ENCODE results near the gene COQ10A. TPM values are rescaled to one million over a fixed set of nuclear protein-coding genes. Genes with fewer than 3 reads are reported as not detected.

The COQ10A gene
- total and polyA plus RNA-seq, 12 donors = 55.5 to 258 (median 147) TPM

GRCh38 chr12:56308714-56309113 lies 42.0 kb downstream of the COQ10A start:
- Histone ChIP-seq H3K9me3 (no peaks in the 10 kb centered on the region), H3K4me1 (no peaks in the 10 kb centered on the region), H3K27me3 (no peaks in the 10 kb centered on the region), H3K36me3 (peaks cover 0 to 100% (median 28%) of the 10 kb centered on the region in 9 donors), H3K27ac (no peak overlapping the region), H3K4me3 (no peak overlapping the region)
- ATAC-seq (no peak), DNase-seq (no peak)
- 95 to 97% methylated on average over 3 of the region's 3 CpGs for WGBS, 2 donors
- intact Hi-C loops (cut with DNase I) = no loop called here
- TF ChIP-seq, protein P1, sequence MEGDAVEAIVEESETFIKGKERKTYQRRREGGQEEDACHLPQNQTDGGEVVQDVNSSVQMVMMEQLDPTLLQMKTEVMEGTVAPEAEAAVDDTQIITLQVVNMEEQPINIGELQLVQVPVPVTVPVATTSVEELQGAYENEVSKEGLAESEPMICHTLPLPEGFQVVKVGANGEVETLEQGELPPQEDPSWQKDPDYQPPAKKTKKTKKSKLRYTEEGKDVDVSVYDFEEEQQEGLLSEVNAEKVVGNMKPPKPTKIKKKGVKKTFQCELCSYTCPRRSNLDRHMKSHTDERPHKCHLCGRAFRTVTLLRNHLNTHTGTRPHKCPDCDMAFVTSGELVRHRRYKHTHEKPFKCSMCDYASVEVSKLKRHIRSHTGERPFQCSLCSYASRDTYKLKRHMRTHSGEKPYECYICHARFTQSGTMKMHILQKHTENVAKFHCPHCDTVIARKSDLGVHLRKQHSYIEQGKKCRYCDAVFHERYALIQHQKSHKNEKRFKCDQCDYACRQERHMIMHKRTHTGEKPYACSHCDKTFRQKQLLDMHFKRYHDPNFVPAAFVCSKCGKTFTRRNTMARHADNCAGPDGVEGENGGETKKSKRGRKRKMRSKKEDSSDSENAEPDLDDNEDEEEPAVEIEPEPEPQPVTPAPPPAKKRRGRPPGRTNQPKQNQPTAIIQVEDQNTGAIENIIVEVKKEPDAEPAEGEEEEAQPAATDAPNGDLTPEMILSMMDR (IDR thresholded peaks at IDR 0.05) = no peak

GRCh38 chr12:56311003-56311402 lies 44.3 kb downstream of the COQ10A start:
- TF ChIP-seq, protein P1 (IDR thresholded peaks at IDR 0.05) = no peak
- Histone ChIP-seq H3K4me3 (no peak overlapping the region), H3K9me3 (no peaks in the 10 kb centered on the region), H3K27ac (no peak overlapping the region), H3K4me1 (peaks cover 7 to 15% (median 11%) of the 10 kb centered on the region in 9 donors), H3K27me3 (no peaks in the 10 kb centered on the region), H3K36me3 (peaks cover 0 to 88% (median 28%) of the 10 kb centered on the region in 9 donors)
- DNase-seq (no peak), ATAC-seq (no peak)
- 93 to 95% methylated on average over 12 of the region's 12 CpGs for WGBS, 2 donors
- intact Hi-C loops (cut with DNase I) = loop anchor here in 4 of 10 donors (10.0 kb wide), 1 partner anchor 154 kb away; the partner anchor contains the start of gene SPRYD4 (in 4 of the 4)

DNA sequence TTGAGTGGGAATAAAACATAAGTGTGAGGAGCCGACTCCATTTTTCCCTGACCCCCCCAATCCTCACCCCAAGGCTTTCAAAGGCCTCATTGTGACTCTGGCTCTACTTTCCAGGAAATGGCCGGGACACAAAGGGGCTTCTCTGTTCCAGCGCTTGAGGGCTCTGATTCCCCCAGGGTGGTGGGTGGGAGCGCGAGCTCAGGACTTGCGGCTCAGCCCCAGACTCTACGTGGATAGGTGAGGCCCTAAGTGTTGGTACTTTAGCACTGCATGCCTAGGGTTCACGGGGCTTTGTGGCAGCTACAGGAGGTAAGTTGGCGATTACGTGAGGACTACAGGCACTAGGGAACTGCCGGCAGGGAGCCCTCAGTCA lies 48.5 kb downstream of the COQ10A start:
- Histone ChIP-seq H3K36me3 (peaks cover 0 to 74% (median 38%) of the 10 kb centered on the region in 9 donors), H3K4me3 (peak overlapping the region; percentile 61 to 99 (median 94)), H3K27me3 (no peaks in the 10 kb centered on the region), H3K9me3 (no peaks in the 10 kb centered on the region), H3K4me1 (peaks cover 7 to 23% (median 16%) of the 10 kb centered on the region in 9 donors), H3K27ac (peak overlapping the region; percentile 88 to 98 (median 94))
- ATAC-seq = peak in 6 of 8 donors; percentile 0 to 6 (median 2)
- 2 to 3% methylated on average over 11 of the region's 11 CpGs for WGBS, 2 donors
- TF ChIP-seq, protein P1 (IDR thresholded peaks at IDR 0.05) = no peak
- intact Hi-C loops (cut with DNase I) = loop anchor here in 5 of 10 donors (5.0 to 10.0 kb wide), 2 partner anchors 42 to 150 kb away; partner anchors contain the start of gene SPRYD4 (in 4 of the 5)
- peak in 1 of 2 donors; percentile 11 for DNase-seq

DNA sequence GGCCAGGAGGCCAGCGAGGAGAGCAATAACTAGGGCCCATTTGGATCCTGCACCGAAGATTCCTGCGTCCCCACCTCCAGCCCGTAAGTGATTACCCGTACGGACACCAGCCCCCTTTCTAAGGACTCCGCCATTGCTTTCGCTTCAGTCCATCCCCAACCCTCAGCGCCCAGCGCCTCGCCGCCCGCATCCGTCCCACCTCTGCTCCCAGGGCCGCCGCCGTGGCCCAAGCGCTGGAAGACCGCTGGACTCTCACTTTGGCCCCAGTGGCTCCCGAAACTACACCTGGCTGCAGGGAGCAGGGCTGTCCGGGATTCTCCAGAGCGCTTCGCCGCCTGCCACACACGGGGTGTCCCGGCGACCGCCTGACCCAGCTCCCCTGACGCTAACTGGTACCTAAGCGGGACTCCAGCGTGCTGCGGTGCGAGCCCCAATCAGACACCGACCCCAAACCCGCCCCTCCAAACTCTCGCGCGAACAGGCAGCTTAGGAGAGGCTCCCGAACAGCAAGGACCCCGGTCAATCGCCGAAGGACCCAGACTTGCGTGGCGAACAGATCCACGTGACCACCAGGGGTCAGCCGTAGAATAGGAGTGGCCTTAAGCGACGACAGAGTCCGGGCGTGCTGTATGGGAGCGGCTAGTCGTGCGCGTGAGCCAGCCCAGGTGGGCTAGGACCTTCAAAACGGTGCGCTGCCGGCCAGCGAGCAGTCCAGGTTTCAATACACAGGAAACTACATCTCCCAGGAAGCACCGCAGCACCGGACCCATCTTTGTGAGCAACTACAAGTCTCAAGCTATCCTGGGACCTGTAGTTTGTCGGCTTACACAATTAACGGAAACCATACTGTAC lies 49.1 kb downstream of the COQ10A start, which contains the start of gene CNPY2:
CNPY2 (minus strand) TSS at position 367 of the 852 bp plus-strand sequence. CDS start 771 bp downstream, outside the sequence.
- Histone ChIP-seq H3K27me3 (no peaks in the 10 kb centered on the region), H3K4me3 (peak within 1 kb of the TSS; percentile 61 to 99 (median 94)), H3K9me3 (no peaks in the 10 kb centered on the region), H3K36me3 (peaks cover 0 to 74% (median 38%) of the 10 kb centered on the region in 9 donors), H3K27ac (peak within 1 kb of the TSS; percentile 88 to 98 (median 94)), H3K4me1 (peaks cover 7 to 23% (median 16%) of the 10 kb centered on the region in 9 donors)
- TF ChIP-seq, protein P1 (IDR thresholded peaks at IDR 0.05) = peak in 5 of 9 donors; percentile 7 to 38 (median 21)
- ATAC-seq (peak; percentile 95 to 97 (median 96)), DNase-seq (peak; percentile 94 to 97)
- intact Hi-C loops (cut with DNase I) = loop anchor here in 5 of 10 donors (2.0 to 10.0 kb wide), 3 partner anchors 15 to 149 kb away; partner anchors contain the start of genes SPRYD4 (in 4 of the 5) and CS (in 1 of the 5)
- 0% methylated on average over 62 of the region's 62 CpGs for WGBS, 2 donors

Measured in heart right ventricle (tissue), 16 donors.